GM18498 (cell line): ENCODE measurements around the gene KASH5.
A peak's percentile ranks its signal among the peaks of the same experiment; 100 is the strongest.
"Not testable (repeated sequence)": the region's sequence is repeated elsewhere in the genome, so short reads cannot be mapped to it uniquely, and the experiment has no call there.

Source experiments
- ATAC-seq: cut with Tn5 transposase; IDR thresholded peaks from one replicate; pipeline ENCODE4 v1.9.1; 2021; ENCODE audit warnings: mild to moderate bottlenecking, moderate library complexity; ENCODE audit not compliant: unreplicated experiment

KASH5 gene

GRCh38 chr19:49435670-49436069 lies 47.6 kb downstream of the KASH5 start:
- ATAC-seq = no peak

- no peak for ATAC-seq
These were observed 48.5 kb downstream of the KASH5 start for GRCh38 chr19:49436381-49437017.

GRCh38 chr19:49437231-49437630 lies 49.2 kb downstream of the KASH5 start:
- no peak for ATAC-seq

- no peak for ATAC-seq
These were observed 50.2 kb downstream of the KASH5 start for GRCh38 chr19:49438261-49438660.

- ATAC-seq = no peak
These were observed 51.8 kb downstream of the KASH5 start for GRCh38 chr19:49439836-49440235.

- no peak for ATAC-seq
These were observed 52.6 kb downstream of the KASH5 start for GRCh38 chr19:49440439-49441209.

- ATAC-seq = no peak
These were observed 53.3 kb downstream of the KASH5 start, which contains the start of gene SLC17A7 for GRCh38 chr19:49441210-49441959. TSS of gene SLC17A7 (minus strand) at chr19:49441527. CDS start at chr19:49441379, 148 bp downstream.

GRCh38 chr19:49441960-49442350 lies 53.9 kb downstream of the KASH5 start:
- ATAC-seq = no peak

GRCh38 chr19:49442354-49442753 lies 54.3 kb downstream of the KASH5 start:
- ATAC-seq = no peak

- ATAC-seq = peak; percentile 22
These were observed 54.8 kb downstream of the KASH5 start for GRCh38 chr19:49442771-49443365.

GRCh38 chr19:49443366-49444099 lies 55.5 kb downstream of the KASH5 start:
- ATAC-seq = peak; percentile 81

- ATAC-seq = not testable (repeated sequence)
These were observed 56.2 kb downstream of the KASH5 start for GRCh38 chr19:49444100-49444700.

GRCh38 chr19:49445997-49446396 lies 57.9 kb downstream of the KASH5 start:
- no peak for ATAC-seq

- no peak for ATAC-seq
These were observed 59.7 kb downstream of the KASH5 start for GRCh38 chr19:49447485-49448431.

GRCh38 chr19:49448432-49448786 lies 60.4 kb downstream of the KASH5 start:
- ATAC-seq = no peak

GRCh38 chr19:49450405-49450804 lies 62.4 kb downstream of the KASH5 start:
- ATAC-seq = no peak

- peak; percentile 64 for ATAC-seq
These were observed 63.6 kb downstream of the KASH5 start, which contains the start of gene PIH1D1 for GRCh38 chr19:49451430-49452181. TSS of gene PIH1D1 (minus strand) at chr19:49451814. CDS start at chr19:49451574, 240 bp downstream.

GRCh38 chr19:49453013-49453756 lies 65.1 kb downstream of the KASH5 start, which contains the start of gene ALDH16A1:
TSS of gene ALDH16A1 (plus strand) at chr19:49453225. CDS start at chr19:49453332, 107 bp downstream.
- peak; percentile 81 for ATAC-seq
